Ramos (cell line): ENCODE data around the gene SLC12A2.

Experiments
- in situ Hi-C: fragments of 300-500 bp; cut with MboI; formaldehyde crosslinking; loops from one replicate; pipeline ENCODE4 v1.14.3; 2022; ENCODE audit warnings: low sequenced_read_pairs; ENCODE audit not compliant: unreplicated experiment

The SLC12A2 gene

GRCh38 chr5:128156521-128156920 lies 73.0 kb downstream of the SLC12A2 start:
- in situ Hi-C loops: no loop called here

GRCh38 chr5:128158342-128158741 lies 74.8 kb downstream of the SLC12A2 start:
- in situ Hi-C loops: no loop called here

GRCh38 chr5:128163991-128164390 lies 80.4 kb downstream of the SLC12A2 start:
- in situ Hi-C loops: no loop called here

- in situ Hi-C loops: no loop called here
Measured at GRCh38 chr5:128169401-128170017, 85.9 kb downstream of the SLC12A2 start.

- in situ Hi-C loops: no loop called here
Measured at GRCh38 chr5:128172102-128172501, 88.5 kb downstream of the SLC12A2 start.

- in situ Hi-C loops: no loop called here
Measured at GRCh38 chr5:128174951-128175350, 91.4 kb downstream of the SLC12A2 start.

GRCh38 chr5:128192368-128192767 lies 108.8 kb downstream of the SLC12A2 start:
- in situ Hi-C loops: no loop called here

GRCh38 chr5:128193665-128194390 lies 110.3 kb downstream of the SLC12A2 start:
- in situ Hi-C loops: no loop called here

GRCh38 chr5:128195316-128195715 lies 111.8 kb downstream of the SLC12A2 start:
- in situ Hi-C loops: no loop called here

GRCh38 chr5:128196080-128196479 lies 112.5 kb downstream of the SLC12A2 start:
- in situ Hi-C loops: no loop called here

GRCh38 chr5:128196791-128197190 lies 113.2 kb downstream of the SLC12A2 start:
- in situ Hi-C loops: no loop called here

GRCh38 chr5:128197896-128198522 lies 114.4 kb downstream of the SLC12A2 start:
- in situ Hi-C loops: no loop called here

- in situ Hi-C loops: no loop called here
Measured at GRCh38 chr5:128199104-128199503, 115.5 kb downstream of the SLC12A2 start.

- in situ Hi-C loops: loop anchor here (5.0 to 25.0 kb wide), 3 partner anchors 325 to 637 kb away; no protein-coding TSS in a partner anchor
Measured at GRCh38 chr5:128199611-128200010, 116.0 kb downstream of the SLC12A2 start.

GRCh38 chr5:128201065-128201926 lies 117.7 kb downstream of the SLC12A2 start:
- in situ Hi-C loops: loop anchor here (5.0 to 25.0 kb wide), 3 partner anchors 326 to 639 kb away; no protein-coding TSS in a partner anchor

GRCh38 chr5:128202320-128202719 lies 118.8 kb downstream of the SLC12A2 start:
- in situ Hi-C loops: loop anchor here (5.0 to 25.0 kb wide), 3 partner anchors 328 to 640 kb away; no protein-coding TSS in a partner anchor

GRCh38 chr5:128208436-128208835 lies 124.9 kb downstream of the SLC12A2 start:
- in situ Hi-C loops: loop anchor here (10.0 to 25.0 kb wide), 2 partner anchors 334 to 454 kb away; no protein-coding TSS in a partner anchor

GRCh38 chr5:128212191-128212806 lies 128.7 kb downstream of the SLC12A2 start:
- in situ Hi-C loops: loop anchor here (25.0 kb wide), 1 partner anchor 450 kb away; no protein-coding TSS in a partner anchor

- in situ Hi-C loops: loop anchor here (25.0 kb wide), 1 partner anchor 449 kb away; no protein-coding TSS in a partner anchor
Measured at GRCh38 chr5:128213340-128213739, 129.8 kb downstream of the SLC12A2 start.
